Right lobe of liver (tissue), 6 donors: Measurements from ENCODE around the gene E2F7. TPM values are rescaled to one million over a fixed set of nuclear protein-coding genes. Genes with fewer than 3 reads are reported as not detected.

ENCODE experiments used
- ATAC-seq, 4 donors: fragments of 200-7000 bp; cut with Tn5 transposase; one replicate each; pipeline ENCODE4 v1.9.1; 2020; ENCODE audit warnings: mild to moderate bottlenecking in 4 of 4, moderate library complexity in 4 of 4
- DNase-seq, 3 donors: peaks; one replicate each; pipeline ENCODE4 v3.0.0-alpha.2; 2020
- H3K27ac ChIP-seq, 3 donors: fragments of 200-600 bp; one replicate each; pipeline ENCODE4 v1.8.0; 2022
- H3K27me3 ChIP-seq, 2 donors: fragments of 200-600 bp; one replicate each; pipeline ENCODE4 v1.8.0; 2022
- H3K36me3 ChIP-seq, 4 donors: fragments of 200-600 bp; sonication (generic) in 1 of 4; one replicate each; pipeline versions ENCODE4 v1.5.1 to v1.8.0; 2017 to 2022; ENCODE audit warnings: control low read depth in 1 of 4
- H3K4me1 ChIP-seq, 4 donors: fragments of 200-600 bp; sonication (generic) in 1 of 4; one replicate each; pipeline versions ENCODE4 v1.5.1 to v1.8.0; 2017 to 2022; ENCODE audit warnings: control low read depth in 1 of 4
- H3K4me3 ChIP-seq, 3 donors: fragments of 200-600 bp; one replicate each; pipeline ENCODE4 v1.8.0; 2022
- H3K9me3 ChIP-seq, 4 donors: fragments of 200-600 bp; sonication (generic) in 1 of 4; one replicate each; pipeline versions ENCODE4 v1.5.1 to v1.8.0; 2017 to 2022; ENCODE audit warnings: control low read depth in 1 of 4
- CTCF ChIP-seq, 4 donors: fragments of 200-600 bp in 3 of 4; fragments of 450-650 bp in 1 of 4; IDR thresholded peaks; one replicate each; pipeline versions ENCODE4 v1.5.1 to v1.8.0; 2016 to 2022; ENCODE audit warnings: antibody characterized with exemption in 4 of 4, mild to moderate bottlenecking in 2 of 4
- POLR2A ChIP-seq: fragments of 450-650 bp; IDR thresholded peaks from one replicate; pipeline ENCODE4 v1.6.1; 2017; ENCODE audit warnings: antibody characterized with exemption, mild to moderate bottlenecking
- WGBS: methylation state at CpG from one replicate; pipeline ENCODE4 v1.1.6; 2018; ENCODE audit warnings: low coverage, low lambda C conversion rate; ENCODE audit not compliant: insufficient coverage; ENCODE audit errors: missing lambda C conversion rate; 5-methylcytosine and 5-hydroxymethylcytosine counted together
- intact Hi-C, 2 donors: fragments of 100-400 bp; cut with DNase I; formaldehyde crosslinking; loops; one replicate each; pipeline versions ENCODE4 v1.11.2 to v1.14.1; 2022
- total RNA-seq, 6 experiments: library from RNA; depleted of rRNA in 2 of 6; stranded (reverse); fragments of >200 nt in 2 of 6; fragmentation: NEBNext Ultra II Directional in 3 of 6; extraction: Animal tissue kit (Norgen Biotek cat#: 25700) in 3 of 6; gene quantifications; one replicate each; pipeline versions ENCODE4 v1.1.0 to v1.2.4, GENCODE V29; 2016 to 2023
- donor health status: DM: no; HTN: yes; CAD: no.
- donor health status: DM: no; HTN: no; CAD: no.
- donor health status: DM: no; HTN: no; CAD: no.
- donor health status: DM: no; HTN: yes; CAD: no.
- donor health status: DM: no; HTN: yes; CAD: no.

Gene E2F7
- total RNA-seq, 6 experiments from 2014 or later, result 0.23 to 0.55 (median 0.37) TPM; not detected in 2

- H3K4me3 ChIP-seq, result no peak overlapping the region
- intact Hi-C loops, result no loop called here
- ATAC-seq, result no peak
- 38% methylated on average over 1 of the region's 1 CpG for WGBS
- no peaks in the 10 kb centered on the region for H3K4me1 ChIP-seq
- no peaks in the 10 kb centered on the region for H3K9me3 ChIP-seq
- no peak overlapping the region for H3K27ac ChIP-seq
- DNase-seq, result no peak
- H3K36me3 ChIP-seq, result no peaks in the 10 kb centered on the region
- TF ChIP-seq POLR2A, result no peak
- TF ChIP-seq CTCF (IDR thresholded peaks at IDR 0.05), result no peak
- no peaks in the 10 kb centered on the region for H3K27me3 ChIP-seq
Measured at GRCh38 chr12:77053259-77053658, 12.1 kb downstream of the E2F7 start.

- Histone ChIP-seq H3K27ac (no peak overlapping the region), H3K4me3 (no peak overlapping the region), H3K27me3 (no peaks in the 10 kb centered on the region), H3K36me3 (no peaks in the 10 kb centered on the region), H3K9me3 (no peaks in the 10 kb centered on the region), H3K4me1 (no peaks in the 10 kb centered on the region)
- DNase-seq (no peak), ATAC-seq (peak; percentile 89 to 92 (median 90))
- TF ChIP-seq POLR2A (no peak), CTCF (IDR thresholded peaks at IDR 0.05) (peak; percentile 72 to 82 (median 82))
- intact Hi-C loops, result no loop called here
- 23% methylated on average over 4 of the region's 4 CpGs for WGBS
Measured at GRCh38 chr12:77049767-77050353, 15.5 kb downstream of the E2F7 start.

GRCh38 chr12:77047341-77048109 is 17.8 kb downstream of the E2F7 start:
- 92% methylated on average over 6 of the region's 6 CpGs for WGBS
- intact Hi-C loops, result no loop called here
- Histone ChIP-seq H3K36me3 (no peaks in the 10 kb centered on the region), H3K27ac (no peak overlapping the region), H3K27me3 (no peaks in the 10 kb centered on the region), H3K4me3 (no peak overlapping the region), H3K4me1 (no peaks in the 10 kb centered on the region), H3K9me3 (no peaks in the 10 kb centered on the region)
- DNase-seq (no peak), ATAC-seq (no peak)
- TF ChIP-seq CTCF (IDR thresholded peaks at IDR 0.05), result no peak
- TF ChIP-seq POLR2A, result no peak

GRCh38 chr12:77046468-77046867 is 18.9 kb downstream of the E2F7 start:
- Histone ChIP-seq H3K27ac (no peak overlapping the region), H3K36me3 (no peaks in the 10 kb centered on the region), H3K27me3 (no peaks in the 10 kb centered on the region), H3K4me3 (no peak overlapping the region), H3K4me1 (no peaks in the 10 kb centered on the region), H3K9me3 (no peaks in the 10 kb centered on the region)
- intact Hi-C loops, result no loop called here
- ATAC-seq (no peak), DNase-seq (no peak)
- TF ChIP-seq CTCF (IDR thresholded peaks at IDR 0.05) (no peak), POLR2A (no peak)
- WGBS, result 85% methylated on average over 4 of the region's 5 CpGs
